DOHH2 (cell line): Measurements from ENCODE around the gene COQ10B.

Source experiments
- H3F3A ChIP-seq: fragments of 200-600 bp; sonication (generic), shearing (Covaris generic); 2 replicates; pipeline ENCODE4 v1.6.0; 2016; ENCODE audit warnings: antibody characterized with exemption, mild to moderate bottlenecking; ENCODE audit not compliant: control insufficient read depth, insufficient read depth
- H3K27ac ChIP-seq: fragments of 200-600 bp; sonication (generic); 2 replicates; pipeline ENCODE4 v1.5.1; 2014; ENCODE audit warnings: low read depth, mild to moderate bottlenecking, low read length, moderate library complexity
- H3K27me3 ChIP-seq: fragments of 200-600 bp; sonication (generic); 2 replicates; pipeline ENCODE4 v1.6.1; 2014; ENCODE audit warnings: mild to moderate bottlenecking, low read length, mixed read lengths; ENCODE audit not compliant: control insufficient read depth
- H3K36me3 ChIP-seq: fragments of 200-600 bp; sonication (generic); 2 replicates; pipeline ENCODE4 v1.6.1; 2014; ENCODE audit warnings: mild to moderate bottlenecking, low read length, moderate library complexity, mixed read lengths; ENCODE audit not compliant: control insufficient read depth
- H3K4me1 ChIP-seq: fragments of 200-600 bp; sonication (generic); 2 replicates; pipeline ENCODE4 v1.6.1; 2014; ENCODE audit warnings: mild to moderate bottlenecking, low read length, mixed read lengths; ENCODE audit not compliant: control insufficient read depth
- H3K4me2 ChIP-seq: fragments of 200-600 bp; sonication (generic); 2 replicates; pipeline ENCODE4 v1.6.0; 2014; ENCODE audit warnings: mild to moderate bottlenecking, low read length, moderate library complexity
- H3K4me3 ChIP-seq: fragments of 200-600 bp; sonication (generic); 2 replicates; pipeline ENCODE4 v1.5.1; 2014; ENCODE audit warnings: mild to moderate bottlenecking, low read length, mixed read lengths
- H3K79me2 ChIP-seq: fragments of 200-600 bp; sonication (generic); 2 replicates; pipeline ENCODE4 v1.6.1; 2014; ENCODE audit warnings: mild to moderate bottlenecking, low read length, mixed read lengths; ENCODE audit not compliant: control insufficient read depth
- H3K9me2 ChIP-seq: fragments of 200-600 bp; sonication (generic); replicated peaks from 2 replicates; pipeline ENCODE4 v1.6.1; 2014; ENCODE audit warnings: mild to moderate bottlenecking, low read length, mixed read lengths; ENCODE audit not compliant: control insufficient read depth
- H3K9me3 ChIP-seq: fragments of 200-600 bp; sonication (generic); 2 replicates; pipeline ENCODE4 v1.6.1; 2014; ENCODE audit warnings: antibody characterized with exemption, low read length, mixed read lengths; ENCODE audit not compliant: control insufficient read depth, insufficient read depth
- H4K20me1 ChIP-seq: fragments of 200-600 bp; sonication (generic); 2 replicates; pipeline ENCODE4 v1.6.0; 2014; ENCODE audit warnings: low read depth, mild to moderate bottlenecking, antibody characterized with exemption, low read length, moderate library complexity; ENCODE audit not compliant: control insufficient read depth, insufficient read depth
- EZH2phosphoT487 ChIP-seq: fragments of 200-600 bp; sonication (generic); IDR thresholded peaks from 2 replicates; pipeline ENCODE4 v1.6.1; 2017; ENCODE audit warnings: borderline replicate concordance, mild to moderate bottlenecking, antibody characterized with exemption, low read length, moderate library complexity, mixed read lengths
- TF ChIP-seq, protein P1 (sequence below): fragments of 200-600 bp; sonication (generic); IDR thresholded peaks from one replicate; pipeline ENCODE4 v1.5.1; 2014; ENCODE audit warnings: antibody characterized with exemption, mild to moderate bottlenecking, low read depth, low read length; ENCODE audit not compliant: poor library complexity, severe bottlenecking

COQ10B gene

DNA sequence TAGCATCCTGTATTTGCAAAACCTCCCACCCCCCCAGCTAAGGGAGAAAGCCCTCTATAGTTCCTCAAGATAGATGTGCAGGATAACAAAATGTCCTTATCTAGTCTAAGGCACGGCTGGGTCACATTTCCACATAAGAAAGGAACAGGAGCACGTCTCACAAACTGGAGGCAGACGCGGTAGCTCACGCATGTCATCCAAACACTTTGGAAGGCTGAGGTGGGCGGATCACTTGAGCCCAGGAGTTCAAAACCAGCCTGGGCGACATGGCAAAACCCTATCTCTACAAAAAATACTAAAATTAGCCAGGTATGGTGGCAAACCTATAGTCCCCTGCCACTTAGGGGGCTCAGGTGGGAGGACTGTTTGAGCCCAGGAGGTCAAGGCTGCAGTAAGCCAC, 27.8 kb upstream of the COQ10B start:
- Histone ChIP-seq H3K4me3 (no peak overlapping the region), H3K36me3 (peaks cover 83% of the 10 kb centered on the region), H3K79me2 (peaks cover 99% of the 10 kb centered on the region), H3K4me2 (no peak overlapping the region), H3K27ac (no peak overlapping the region), H3K27me3 (no peaks in the 10 kb centered on the region), H3K9me3 (no peaks in the 10 kb centered on the region), H4K20me1 (peaks cover 35% of the 10 kb centered on the region), H3K9me2 (no peaks in the 10 kb centered on the region), H3F3A (peaks cover 12% of the 10 kb centered on the region), H3K4me1 (peaks cover 23% of the 10 kb centered on the region)
- TF ChIP-seq, protein P1, sequence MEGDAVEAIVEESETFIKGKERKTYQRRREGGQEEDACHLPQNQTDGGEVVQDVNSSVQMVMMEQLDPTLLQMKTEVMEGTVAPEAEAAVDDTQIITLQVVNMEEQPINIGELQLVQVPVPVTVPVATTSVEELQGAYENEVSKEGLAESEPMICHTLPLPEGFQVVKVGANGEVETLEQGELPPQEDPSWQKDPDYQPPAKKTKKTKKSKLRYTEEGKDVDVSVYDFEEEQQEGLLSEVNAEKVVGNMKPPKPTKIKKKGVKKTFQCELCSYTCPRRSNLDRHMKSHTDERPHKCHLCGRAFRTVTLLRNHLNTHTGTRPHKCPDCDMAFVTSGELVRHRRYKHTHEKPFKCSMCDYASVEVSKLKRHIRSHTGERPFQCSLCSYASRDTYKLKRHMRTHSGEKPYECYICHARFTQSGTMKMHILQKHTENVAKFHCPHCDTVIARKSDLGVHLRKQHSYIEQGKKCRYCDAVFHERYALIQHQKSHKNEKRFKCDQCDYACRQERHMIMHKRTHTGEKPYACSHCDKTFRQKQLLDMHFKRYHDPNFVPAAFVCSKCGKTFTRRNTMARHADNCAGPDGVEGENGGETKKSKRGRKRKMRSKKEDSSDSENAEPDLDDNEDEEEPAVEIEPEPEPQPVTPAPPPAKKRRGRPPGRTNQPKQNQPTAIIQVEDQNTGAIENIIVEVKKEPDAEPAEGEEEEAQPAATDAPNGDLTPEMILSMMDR = no peak
- no peak for TF ChIP-seq EZH2phosphoT487

DNA sequence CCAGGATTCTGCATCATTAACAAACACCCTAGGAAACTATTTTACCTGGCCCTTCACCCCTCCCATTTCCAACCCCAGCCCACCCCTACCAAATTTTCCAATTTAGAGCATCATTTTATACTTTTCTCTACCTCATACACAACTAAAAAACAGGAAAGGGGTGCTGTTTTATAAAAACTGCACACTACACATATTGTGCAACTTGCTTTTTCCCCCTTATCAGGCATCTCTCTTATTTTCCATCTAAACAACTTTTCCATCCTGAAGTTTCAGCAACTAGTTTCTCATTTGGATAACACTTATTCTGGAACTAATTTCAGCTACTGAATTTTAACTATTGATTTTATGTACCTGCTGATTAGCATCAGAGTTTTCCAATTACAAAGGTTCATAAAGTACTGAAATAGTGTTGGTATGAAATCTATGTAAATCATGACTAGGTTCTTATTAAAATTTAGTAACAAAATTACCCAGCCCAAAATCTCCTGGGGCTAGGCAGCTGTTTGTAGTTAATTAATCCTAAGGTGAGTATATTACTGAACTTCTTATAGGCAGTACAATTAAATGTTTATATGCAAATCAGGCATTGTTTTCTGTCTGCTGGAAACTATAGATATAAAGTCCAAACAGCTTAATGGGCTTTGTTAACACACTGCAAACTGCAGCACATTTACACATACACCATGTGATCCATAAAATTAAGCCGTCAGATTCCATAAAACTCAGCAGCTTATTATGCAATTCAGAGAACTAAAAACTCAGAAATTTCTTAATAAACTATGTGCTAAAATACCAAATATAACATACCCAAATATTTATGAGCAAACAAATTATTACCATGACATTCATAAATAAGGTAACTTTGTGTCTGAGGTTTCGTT, 26.4 kb upstream of the COQ10B start:
- Histone ChIP-seq H3K27me3 (no peaks in the 10 kb centered on the region), H3K4me1 (peaks cover 37% of the 10 kb centered on the region), H3K9me2 (no peaks in the 10 kb centered on the region), H3K4me2 (no peak overlapping the region), H3K27ac (no peak overlapping the region), H3K9me3 (no peaks in the 10 kb centered on the region), H3K79me2 (peaks cover 99% of the 10 kb centered on the region), H3F3A (0 out of 2 replicates have a peak, but pooled peaks cover 4% of the 10 kb centered on the region), H3K4me3 (no peak overlapping the region), H4K20me1 (peaks cover 46% of the 10 kb centered on the region), H3K36me3 (peaks cover 81% of the 10 kb centered on the region)
- TF ChIP-seq, protein P1 = no peak
- no peak for TF ChIP-seq EZH2phosphoT487

DNA sequence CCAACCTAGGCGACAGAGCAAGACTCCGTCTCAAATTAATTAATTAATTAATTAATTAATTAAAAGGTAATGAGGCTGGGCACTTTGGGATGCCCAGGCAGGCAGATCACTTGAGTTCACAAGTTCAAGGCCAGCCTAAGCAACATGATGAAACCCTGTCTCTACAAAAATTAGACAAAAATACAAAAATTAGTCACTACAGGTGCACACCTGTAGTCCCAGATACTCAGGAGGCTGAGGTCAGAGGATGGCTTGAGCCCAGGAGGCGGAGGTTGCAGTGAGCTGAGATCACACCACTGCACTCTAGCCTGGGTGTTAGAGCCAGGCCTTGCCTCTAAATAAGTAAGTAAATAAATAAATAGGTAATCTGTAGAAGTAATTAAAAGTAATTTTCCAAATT, 25.4 kb upstream of the COQ10B start:
- no peak overlapping the region for H3K27ac ChIP-seq

More for the DNA sequence above, 25.4 kb upstream of the COQ10B start:
- no peaks in the 10 kb centered on the region for H3K9me2 ChIP-seq
- H4K20me1 ChIP-seq = peaks cover 53% of the 10 kb centered on the region
- peaks cover 100% of the 10 kb centered on the region for H3K79me2 ChIP-seq
- H3K4me1 ChIP-seq = peaks cover 46% of the 10 kb centered on the region
- no peak for TF ChIP-seq EZH2phosphoT487
- TF ChIP-seq, protein P1 = no peak
- no peaks in the 10 kb centered on the region for H3K9me3 ChIP-seq
- H3K27me3 ChIP-seq = no peaks in the 10 kb centered on the region
- H3K4me2 ChIP-seq = no peak overlapping the region
- no peak overlapping the region for H3K4me3 ChIP-seq
- peaks cover 81% of the 10 kb centered on the region for H3K36me3 ChIP-seq
- 0 out of 2 replicates have a peak, but pooled peaks cover 4% of the 10 kb centered on the region for H3F3A ChIP-seq
